Measurements from ENCODE around the gene SMNDC1.

Gene SMNDC1

GRCh38 chr10:110307805-110308204 is 3.1 kb upstream of the SMNDC1 start:
- Histone ChIP-seq H3K14ac (ENCODE audit: low read length) (no peak overlapping the region), H3K23ac (ENCODE audit: low read length) (no peak overlapping the region), H3K4me3 (ENCODE audit: low read depth, low read length) (no peak overlapping the region), H3K79me2 (ENCODE audit: control insufficient read depth, insufficient read depth, low read length, poor library complexity) (peaks cover 7% of the 10 kb centered on the region), H2BK120ac (ENCODE audit: insufficient read depth, low read length, poor library complexity) (no peak overlapping the region), H3K4ac (ENCODE audit: low read depth, low read length) (no peak overlapping the region), H3K9me3 (ENCODE audit: insufficient read depth, low read depth, low read length) (no peaks in the 10 kb centered on the region), H4K8ac (ENCODE audit: low read depth, low read length) (no peak overlapping the region), H2AK5ac (ENCODE audit: low read length) (no peak overlapping the region), H4K91ac (ENCODE audit: low read depth, low read length) (no peak overlapping the region), H3K4me1 (ENCODE audit: control insufficient read depth in 1 of 2, insufficient read depth in 2 of 2, low read length in 2 of 2) (no peaks in the 10 kb centered on the region), H2AFZ (ENCODE audit: insufficient read depth, low read length, poor library complexity) (no peak overlapping the region), H3K9ac (ENCODE audit: low read length) (no peak overlapping the region), H2BK12ac (ENCODE audit: low read length) (no peak overlapping the region), H3K18ac (ENCODE audit: low read length) (no peak overlapping the region), H3K79me1 (ENCODE audit: low read length) (peaks cover 10% of the 10 kb centered on the region), H4K12ac (ENCODE audit: low read depth, low read length) (no peak overlapping the region), H3K27ac (ENCODE audit: low read depth, low read length) (no peak overlapping the region), H3K4me2 (ENCODE audit: low read length) (no peak overlapping the region), H3K36me3 (ENCODE audit: control insufficient read depth in 1 of 2, insufficient read depth in 2 of 2, low read length in 2 of 2) (no peaks in the 10 kb centered on the region), H3K27me3 (ENCODE audit: insufficient read depth, low read length) (no peaks in the 10 kb centered on the region), H2BK5ac (ENCODE audit: low read depth, low read length, poor library complexity) (no peak overlapping the region)
- DNase-seq, result no peak
- no CpG with 5 or more reads among the region's 4 CpGs for WGBS (ENCODE audit: extremely low coverage, insufficient coverage, insufficient read length)

GRCh38 chr10:110306452-110306768 is 1.7 kb upstream of the SMNDC1 start:
- H3K79me1 ChIP-seq (ENCODE audit: low read length), result peaks cover 10% of the 10 kb centered on the region
- no peak overlapping the region for H2AK5ac ChIP-seq (ENCODE audit: low read length)
- no peak overlapping the region for H2AFZ ChIP-seq (ENCODE audit: insufficient read depth, low read length, poor library complexity)
- no peaks in the 10 kb centered on the region for H3K4me1 ChIP-seq (ENCODE audit: control insufficient read depth in 1 of 2, insufficient read depth in 2 of 2, low read length in 2 of 2)
- peaks cover 7% of the 10 kb centered on the region for H3K79me2 ChIP-seq (ENCODE audit: control insufficient read depth, insufficient read depth, low read length, poor library complexity)
- no peak overlapping the region for H2BK120ac ChIP-seq (ENCODE audit: insufficient read depth, low read length, poor library complexity)
- H3K27me3 ChIP-seq (ENCODE audit: insufficient read depth, low read length), result no peaks in the 10 kb centered on the region
- H4K8ac ChIP-seq (ENCODE audit: low read depth, low read length), result no peak overlapping the region
- H4K12ac ChIP-seq (ENCODE audit: low read depth, low read length), result no peak overlapping the region
- H3K23ac ChIP-seq (ENCODE audit: low read length), result no peak overlapping the region
- no peak overlapping the region for H2BK12ac ChIP-seq (ENCODE audit: low read length)
- DNase-seq, result no peak
- no peaks in the 10 kb centered on the region for H3K9me3 ChIP-seq (ENCODE audit: insufficient read depth, low read depth, low read length)
- no peak overlapping the region for H3K4me3 ChIP-seq (ENCODE audit: low read depth, low read length)
- H2BK5ac ChIP-seq (ENCODE audit: low read depth, low read length, poor library complexity), result no peak overlapping the region
- H4K91ac ChIP-seq (ENCODE audit: low read depth, low read length), result no peak overlapping the region
- no peak overlapping the region for H3K9ac ChIP-seq (ENCODE audit: low read length)
- WGBS (ENCODE audit: extremely low coverage, insufficient coverage, insufficient read length), result no CpG with 5 or more reads among the region's 2 CpGs
- H3K27ac ChIP-seq (ENCODE audit: low read depth, low read length), result no peak overlapping the region
- peaks cover 2 to 6% of the 10 kb centered on the region in 2 experiments for H3K36me3 ChIP-seq (ENCODE audit: control insufficient read depth in 1 of 2, insufficient read depth in 2 of 2, low read length in 2 of 2)
- no peak overlapping the region for H3K4me2 ChIP-seq (ENCODE audit: low read length)
- H3K4ac ChIP-seq (ENCODE audit: low read depth, low read length), result no peak overlapping the region
- no peak overlapping the region for H3K14ac ChIP-seq (ENCODE audit: low read length)
- H3K18ac ChIP-seq (ENCODE audit: low read length), result no peak overlapping the region

GRCh38 chr10:110305767-110306451 is 1.2 kb upstream of the SMNDC1 start:
- H2AK5ac ChIP-seq (ENCODE audit: low read length), result no peak overlapping the region
- no peak overlapping the region for H3K4me2 ChIP-seq (ENCODE audit: low read length)
- H3K27ac ChIP-seq (ENCODE audit: low read depth, low read length), result no peak overlapping the region
- H3K4me3 ChIP-seq (ENCODE audit: low read depth, low read length), result no peak overlapping the region
- no peak overlapping the region for H3K4ac ChIP-seq (ENCODE audit: low read depth, low read length)
- no peaks in the 10 kb centered on the region for H3K4me1 ChIP-seq (ENCODE audit: control insufficient read depth in 1 of 2, insufficient read depth in 2 of 2, low read length in 2 of 2)
- no peak overlapping the region for H3K18ac ChIP-seq (ENCODE audit: low read length)
- no peak overlapping the region for H3K9ac ChIP-seq (ENCODE audit: low read length)
- no peak overlapping the region for H2BK12ac ChIP-seq (ENCODE audit: low read length)
- no peak overlapping the region for H3K14ac ChIP-seq (ENCODE audit: low read length)
- H4K91ac ChIP-seq (ENCODE audit: low read depth, low read length), result no peak overlapping the region
- peak overlapping the region; percentile 84 for H4K12ac ChIP-seq (ENCODE audit: low read depth, low read length)
- no peak overlapping the region for H3K23ac ChIP-seq (ENCODE audit: low read length)
- peaks cover 2 to 6% of the 10 kb centered on the region in 2 experiments for H3K36me3 ChIP-seq (ENCODE audit: control insufficient read depth in 1 of 2, insufficient read depth in 2 of 2, low read length in 2 of 2)
- H2BK120ac ChIP-seq (ENCODE audit: insufficient read depth, low read length, poor library complexity), result no peak overlapping the region
- H3K27me3 ChIP-seq (ENCODE audit: insufficient read depth, low read length), result no peaks in the 10 kb centered on the region
- H3K79me2 ChIP-seq (ENCODE audit: control insufficient read depth, insufficient read depth, low read length, poor library complexity), result peaks cover 7% of the 10 kb centered on the region
- H4K8ac ChIP-seq (ENCODE audit: low read depth, low read length), result peak overlapping the region; percentile 43
- H3K9me3 ChIP-seq (ENCODE audit: insufficient read depth, low read depth, low read length), result no peaks in the 10 kb centered on the region
- no CpG with 5 or more reads among the region's 17 CpGs for WGBS (ENCODE audit: extremely low coverage, insufficient coverage, insufficient read length)
- peak; percentile 67 to 84 for DNase-seq
- no peak overlapping the region for H2AFZ ChIP-seq (ENCODE audit: insufficient read depth, low read length, poor library complexity)
- peaks cover 10% of the 10 kb centered on the region for H3K79me1 ChIP-seq (ENCODE audit: low read length)
- no peak overlapping the region for H2BK5ac ChIP-seq (ENCODE audit: low read depth, low read length, poor library complexity)

GRCh38 chr10:110304394-110304779 is 333 bp downstream of the SMNDC1 start:
- Histone ChIP-seq H3K27me3 (ENCODE audit: insufficient read depth, low read length) (no peaks in the 10 kb centered on the region), H2AFZ (ENCODE audit: insufficient read depth, low read length, poor library complexity) (peak overlapping the region; percentile 77), H3K4me3 (ENCODE audit: low read depth, low read length) (peak overlapping the region; percentile 99), H2BK12ac (ENCODE audit: low read length) (peak overlapping the region; percentile 76), H3K27ac (ENCODE audit: low read depth, low read length) (peak overlapping the region; percentile 82), H3K79me2 (ENCODE audit: control insufficient read depth, insufficient read depth, low read length, poor library complexity) (peaks cover 7% of the 10 kb centered on the region), H4K8ac (ENCODE audit: low read depth, low read length) (peak overlapping the region; percentile 96), H3K14ac (ENCODE audit: low read length) (peak overlapping the region; percentile 96), H4K12ac (ENCODE audit: low read depth, low read length) (peak overlapping the region; percentile 100), H2BK120ac (ENCODE audit: insufficient read depth, low read length, poor library complexity) (peak overlapping the region; percentile 96), H4K91ac (ENCODE audit: low read depth, low read length) (peak overlapping the region; percentile 94), H3K36me3 (ENCODE audit: control insufficient read depth in 1 of 2, insufficient read depth in 2 of 2, low read length in 2 of 2) (peaks cover 4 to 10% of the 10 kb centered on the region in 2 experiments), H2BK5ac (ENCODE audit: low read depth, low read length, poor library complexity) (peak overlapping the region; percentile 77), H2AK5ac (ENCODE audit: low read length) (peak overlapping the region; percentile 98), H3K4me1 (ENCODE audit: control insufficient read depth in 1 of 2, insufficient read depth in 2 of 2, low read length in 2 of 2) (no peaks in the 10 kb centered on the region), H3K9me3 (ENCODE audit: insufficient read depth, low read depth, low read length) (no peaks in the 10 kb centered on the region), H3K4ac (ENCODE audit: low read depth, low read length) (peak overlapping the region; percentile 100), H3K18ac (ENCODE audit: low read length) (peak overlapping the region; percentile 92), H3K23ac (ENCODE audit: low read length) (no peak overlapping the region), H3K9ac (ENCODE audit: low read length) (peak overlapping the region; percentile 100), H3K79me1 (ENCODE audit: low read length) (peaks cover 10% of the 10 kb centered on the region), H3K4me2 (ENCODE audit: low read length) (peak overlapping the region; percentile 75)
- peak; percentile 21 to 51 for DNase-seq
- WGBS (ENCODE audit: extremely low coverage, insufficient coverage, insufficient read length), result no CpG with 5 or more reads among the region's 42 CpGs

Data from trophoblast cell (in vitro differentiated cells and primary cell).